HG02840 (cell line): ENCODE measurements around the gene KATNAL2.
"Not testable (repeated sequence)": the region's sequence is repeated elsewhere in the genome, so short reads cannot be mapped to it uniquely, and the experiment has no call there.

Experiments
- ATAC-seq: cut with Tn5 transposase; IDR thresholded peaks from one replicate; pipeline ENCODE4 v1.9.1; 2021; ENCODE audit warnings: mild to moderate bottlenecking, moderate library complexity, moderate number of reproducible peaks; ENCODE audit not compliant: unreplicated experiment, low FRiP score

The KATNAL2 gene

DNA sequence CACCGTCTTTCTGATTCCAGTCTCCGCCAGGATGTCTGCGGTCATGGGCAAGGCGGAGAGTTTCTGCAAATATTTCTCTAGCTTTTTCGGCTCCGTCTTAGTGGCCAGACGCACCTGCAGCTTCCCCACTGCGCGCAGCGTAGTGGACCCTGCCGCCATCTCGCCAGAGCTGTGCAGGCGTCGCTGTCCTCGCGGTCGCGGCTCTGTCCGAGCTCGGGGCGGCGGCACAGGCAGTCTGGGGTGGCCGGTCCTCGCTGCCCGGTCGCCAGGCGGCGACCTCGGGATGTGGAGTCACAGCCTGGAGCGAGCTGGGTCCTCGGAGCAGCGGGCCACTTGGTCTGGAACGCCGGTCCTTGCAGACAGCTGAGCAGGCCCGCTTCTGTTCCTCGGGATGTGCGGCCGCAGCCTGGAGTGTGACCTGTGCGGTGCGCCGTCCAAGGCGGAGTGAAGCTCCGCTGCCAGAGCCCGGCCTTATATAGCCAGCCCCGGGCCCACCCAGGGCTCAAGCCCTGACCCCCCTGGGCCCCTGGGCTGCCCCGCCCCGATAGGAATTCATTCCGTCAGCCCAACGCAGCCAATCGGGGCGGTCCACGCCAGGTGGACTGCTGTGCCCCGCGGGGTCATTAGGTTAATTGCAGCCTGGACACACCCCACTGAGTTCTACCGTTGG, 112.4 kb downstream of the KATNAL2 start:
- ATAC-seq, result not testable (repeated sequence)

GRCh38 chr18:47030887-47031286, 113.5 kb downstream of the KATNAL2 start:
- ATAC-seq, result not testable (repeated sequence)

- no peak for ATAC-seq
Observed at GRCh38 chr18:47032945-47033344, 115.5 kb downstream of the KATNAL2 start.

GRCh38 chr18:47034591-47034990, 117.2 kb downstream of the KATNAL2 start:
- not testable (repeated sequence) for ATAC-seq

GRCh38 chr18:47035156-47035671, 117.8 kb downstream of the KATNAL2 start, which contains the start of gene ELOA2:
Gene ELOA2 (minus strand): TSS chr18:47035621. CDS start chr18:47035264, 357 bp downstream.
- no peak for ATAC-seq

- no peak for ATAC-seq
Observed at GRCh38 chr18:47036298-47036874, 119.0 kb downstream of the KATNAL2 start.

- no peak for ATAC-seq
Observed at GRCh38 chr18:47036927-47037578, 119.7 kb downstream of the KATNAL2 start.

DNA sequence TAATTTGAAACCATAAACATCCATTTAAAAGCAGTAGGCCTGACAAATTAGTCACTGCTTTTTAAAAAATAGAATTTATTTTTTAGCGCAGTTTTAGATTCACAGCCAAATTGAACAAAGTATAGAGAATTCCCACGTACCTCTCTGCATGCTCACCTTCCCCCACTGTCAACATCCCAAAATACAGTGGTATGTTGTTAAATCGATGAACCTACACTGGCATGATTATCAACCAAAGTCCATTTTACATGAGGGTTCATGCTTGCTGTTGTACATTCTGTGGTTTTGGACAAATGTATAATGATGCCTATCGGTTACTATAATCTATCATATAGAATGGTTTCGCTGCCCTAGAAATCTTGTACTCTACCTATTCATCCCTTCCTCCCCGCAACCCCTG, 123.6 kb downstream of the KATNAL2 start:
- ATAC-seq, result no peak

GRCh38 chr18:47050468-47050867, 133.1 kb downstream of the KATNAL2 start:
- no peak for ATAC-seq

DNA sequence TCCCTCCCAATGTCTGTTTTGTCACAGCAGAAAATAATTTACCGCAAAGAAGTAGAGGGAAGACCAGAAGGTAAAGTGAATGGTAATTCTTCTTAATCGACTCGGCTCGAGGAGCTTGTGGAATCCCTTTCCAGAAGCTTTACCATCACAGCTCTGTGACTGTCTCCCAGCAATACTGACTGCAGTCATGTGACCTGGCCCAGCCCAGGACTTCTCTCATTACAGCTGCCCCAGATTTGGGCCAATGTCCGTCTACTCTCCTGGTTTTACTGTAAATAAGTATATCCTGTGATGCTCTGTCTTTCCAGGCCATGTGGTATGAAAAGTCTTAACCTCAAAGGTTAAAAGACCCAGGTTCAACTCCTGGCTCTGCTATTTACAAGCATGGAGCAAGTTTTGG, 137.0 kb downstream of the KATNAL2 start:
- ATAC-seq, result no peak

- no peak for ATAC-seq
Observed at GRCh38 chr18:47062471-47062870, 145.1 kb downstream of the KATNAL2 start.

DNA sequence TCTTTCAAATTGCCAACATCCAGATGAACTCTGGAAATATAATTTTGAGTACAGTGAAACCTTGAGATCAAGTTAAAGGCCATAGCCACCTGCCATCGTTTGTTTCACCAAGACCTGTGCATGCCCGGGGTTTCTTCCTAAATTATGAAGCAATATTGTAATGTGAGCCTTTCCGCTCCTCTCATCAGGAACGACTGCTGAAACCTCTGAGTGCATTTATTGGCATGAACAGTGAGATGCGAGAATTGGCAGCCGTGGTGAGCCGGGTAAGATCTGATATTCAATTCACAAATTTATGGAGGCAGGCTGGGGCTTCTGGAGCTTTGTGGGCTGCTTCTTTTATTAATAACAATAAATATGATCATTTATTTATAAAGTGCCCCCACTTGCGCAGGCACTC, 145.7 kb downstream of the KATNAL2 start:
- no peak for ATAC-seq

GRCh38 chr18:47067648-47068047, 150.2 kb downstream of the KATNAL2 start:
- no peak for ATAC-seq

DNA sequence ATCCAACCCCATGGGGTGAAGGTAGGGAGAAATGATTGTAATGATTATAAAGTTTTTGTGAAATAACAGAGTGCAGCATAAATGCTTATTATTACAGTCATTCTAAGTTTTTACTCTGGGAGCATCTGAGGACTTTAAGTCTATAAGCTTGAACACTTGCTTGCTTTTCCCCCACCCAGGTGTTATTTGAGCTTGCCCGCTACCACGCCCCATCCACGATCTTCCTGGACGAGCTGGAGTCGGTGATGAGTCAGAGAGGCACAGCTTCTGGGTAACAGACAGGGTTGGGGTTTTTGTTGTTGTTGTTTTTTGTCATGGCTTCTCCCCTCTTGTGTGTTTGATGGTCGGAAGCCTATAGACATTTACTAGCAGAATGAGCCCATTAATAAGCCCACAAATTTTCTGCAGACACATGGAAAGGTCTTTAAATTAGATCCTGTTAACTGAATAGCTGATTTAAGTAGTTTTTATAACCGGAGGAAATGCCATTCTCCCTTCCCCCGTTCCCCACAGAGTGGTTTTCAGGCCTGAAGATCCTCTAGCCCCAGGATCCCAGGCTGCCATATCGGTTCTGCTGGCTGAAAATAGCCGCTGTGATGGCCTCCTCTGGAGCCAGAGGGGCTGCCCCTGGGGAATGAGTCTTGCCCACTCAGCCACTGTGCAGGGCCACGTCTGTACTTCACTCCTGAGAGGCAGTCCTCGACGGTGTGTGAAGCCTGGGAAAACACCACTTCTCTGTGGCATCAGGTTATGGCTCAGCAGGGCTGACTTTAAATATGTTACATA, 157.9 kb downstream of the KATNAL2 start:
- no peak for ATAC-seq

- no peak for ATAC-seq
Observed at GRCh38 chr18:47077111-47077510, 159.7 kb downstream of the KATNAL2 start.

DNA sequence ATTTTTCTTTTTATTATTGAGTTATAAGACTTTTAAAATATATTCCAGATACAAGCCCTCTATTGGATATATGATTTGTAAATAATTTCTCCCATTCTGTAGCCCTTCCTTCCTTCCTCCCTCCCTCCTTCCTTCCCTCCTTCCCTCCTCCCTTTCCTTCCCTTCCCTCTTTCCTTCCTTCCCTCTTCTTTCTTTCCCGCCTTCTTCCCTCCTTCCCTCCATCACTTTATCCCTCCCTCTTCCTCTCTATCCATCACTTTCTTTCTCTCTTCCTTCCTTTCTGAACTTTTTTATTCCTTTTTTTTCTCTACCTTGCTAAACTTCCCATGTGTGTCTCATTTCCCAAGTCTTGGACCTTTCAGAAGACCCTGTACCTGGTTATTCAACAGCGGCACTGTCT, 163.5 kb downstream of the KATNAL2 start:
- ATAC-seq, result no peak

GRCh38 chr18:47081578-47081977, 164.2 kb downstream of the KATNAL2 start:
- ATAC-seq, result no peak

- ATAC-seq, result no peak
Observed at GRCh38 chr18:47087676-47088075, 170.3 kb downstream of the KATNAL2 start.

- no peak for ATAC-seq
Observed at GRCh38 chr18:47095810-47096209, 178.4 kb downstream of the KATNAL2 start.

DNA sequence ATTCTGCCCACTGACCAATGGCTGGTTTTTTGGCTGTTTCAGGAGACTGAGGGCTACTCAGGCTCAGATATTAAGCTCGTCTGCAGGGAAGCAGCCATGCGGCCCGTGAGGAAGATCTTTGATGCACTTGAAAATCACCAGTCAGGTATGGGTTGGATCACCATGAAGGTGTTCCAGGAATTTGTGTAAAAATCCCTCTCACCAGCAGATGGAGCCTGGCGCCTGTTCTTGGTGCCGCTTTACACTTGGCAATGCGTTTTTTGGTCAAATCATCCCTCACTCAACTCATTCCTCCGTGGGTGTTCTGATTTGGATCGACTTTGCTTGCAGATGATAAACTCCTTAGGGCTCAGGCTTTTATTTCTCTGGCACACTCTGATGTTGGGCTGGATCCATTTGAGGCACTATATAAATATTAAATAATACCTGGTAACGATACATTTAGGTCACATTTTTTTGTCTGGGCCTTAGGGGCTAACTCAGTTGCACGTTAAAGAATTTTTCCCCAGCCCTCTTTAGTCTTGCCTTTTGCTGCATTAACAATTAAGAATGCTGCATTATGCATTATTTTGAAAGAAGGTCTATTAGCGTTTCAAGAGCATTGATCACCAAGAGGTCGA, 182.9 kb downstream of the KATNAL2 start:
- ATAC-seq, result no peak
